Immature natural killer cell (primary cell): ENCODE measurements around the gene ABHD16B. TPM values are rescaled to one million over a fixed set of nuclear protein-coding genes. Genes with fewer than 3 reads are reported as not detected.

Experiments used
- DNase-seq, 3 donors: peaks; one replicate each; pipeline ENCODE4 v3.0.0; 2022; ENCODE audit warnings: mixed read lengths in 1 of 3
- H3K27ac Mint-ChIP-seq, 6 donors: one replicate each; pipeline ENCODE4 v1.8.0; 2020; ENCODE audit warnings: mixed read lengths in 6 of 6, mild to moderate bottlenecking in 5 of 6, inconsistent platforms in 4 of 6, moderate library complexity in 3 of 6
- H3K27me3 Mint-ChIP-seq, 3 donors: one replicate each; pipeline ENCODE4 v1.8.0; 2020 to 2021; ENCODE audit warnings: low read depth in 3 of 3, mild to moderate bottlenecking in 3 of 3, mixed read lengths in 3 of 3, moderate library complexity in 3 of 3, inconsistent platforms in 1 of 3
- H3K36me3 Mint-ChIP-seq, 3 donors: one replicate each; pipeline ENCODE4 v1.8.0; 2020; ENCODE audit warnings: mixed read lengths in 3 of 3, inconsistent platforms in 2 of 3, mild to moderate bottlenecking in 2 of 3
- H3K4me1 Mint-ChIP-seq, 2 donors: one replicate each; pipeline ENCODE4 v1.8.0; 2020; ENCODE audit warnings: inconsistent platforms in 2 of 2, mild to moderate bottlenecking in 2 of 2, mixed read lengths in 2 of 2, moderate library complexity in 1 of 2
- H3K4me3 Mint-ChIP-seq, 5 donors: one replicate each; pipeline ENCODE4 v1.8.0; 2020; ENCODE audit warnings: mild to moderate bottlenecking in 5 of 5, mixed read lengths in 5 of 5, inconsistent platforms in 3 of 5, moderate library complexity in 3 of 5
- H3K9me3 Mint-ChIP-seq, 6 donors: one replicate each; pipeline ENCODE4 v1.8.0; 2020; ENCODE audit warnings: mild to moderate bottlenecking in 6 of 6, mixed read lengths in 6 of 6, inconsistent platforms in 4 of 6, moderate library complexity in 3 of 6
- polyA plus RNA-seq, 3 donors: library from polyadenylated mRNA; unstranded; fragments of 300-500 nt; fragmentation: Illumina TruSeq; gene quantifications; one replicate each; pipeline ENCODE4 v1.2.3, GENCODE V29; 2021

Gene ABHD16B
- polyA plus RNA-seq, 3 donors from 2014 or later: 0.34 TPM; not detected in 2

DNA sequence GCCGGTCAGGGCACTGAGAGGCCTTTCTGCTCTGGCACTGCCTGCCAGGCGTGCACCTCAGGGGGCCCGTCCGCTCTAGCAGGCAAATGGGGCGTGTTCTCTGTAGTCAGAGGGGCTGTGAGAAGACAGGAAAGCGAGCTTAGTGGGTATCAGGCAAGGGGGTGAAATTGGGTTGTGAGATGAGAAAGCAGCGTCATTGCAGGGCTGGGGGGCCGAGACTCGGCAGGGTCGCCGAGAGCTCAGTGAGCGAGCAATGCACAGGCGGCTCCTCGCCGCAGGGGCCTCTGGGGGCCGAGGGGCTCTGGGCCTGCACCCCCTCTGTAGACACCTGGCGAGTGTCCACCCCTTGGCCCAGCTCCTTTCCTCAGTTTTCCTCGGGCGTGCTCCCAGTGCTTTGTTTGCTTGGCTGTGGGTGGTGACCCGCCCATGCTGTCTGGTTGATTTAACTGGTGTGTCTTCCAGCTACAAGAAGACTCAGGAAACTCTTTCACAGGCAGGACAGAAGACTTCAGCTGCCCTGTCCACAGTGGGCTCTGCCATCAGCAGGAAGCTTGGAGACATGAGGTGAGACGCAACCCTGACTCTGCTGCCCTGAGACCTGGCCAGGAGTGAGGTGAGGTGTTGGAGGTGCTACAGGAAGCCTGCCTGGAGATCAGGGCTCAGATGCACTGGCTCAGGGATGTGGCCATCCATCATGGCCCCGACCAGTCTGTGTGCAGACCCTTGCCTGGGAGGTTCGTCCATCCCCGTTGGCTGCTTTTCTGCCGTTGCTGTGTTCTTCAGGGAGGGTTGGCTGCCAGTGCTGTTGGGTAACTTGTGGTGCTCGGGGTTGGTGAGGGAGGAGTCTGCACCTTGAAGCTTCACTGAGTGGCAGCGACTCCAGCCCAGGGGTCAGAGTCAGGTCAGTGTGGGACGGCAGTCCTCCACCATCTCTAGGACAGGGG is 21.2 kb downstream of the ABHD16B start:
- Mint-ChIP-seq H3K9me3 (no peaks in the 10 kb centered on the region), H3K4me1 (peaks cover 6 to 11% of the 10 kb centered on the region in 2 donors)
- DNase-seq: no peak

GRCh38 chr20:63883201-63883593 is 21.9 kb downstream of the ABHD16B start:
- no peak for DNase-seq
- H3K27ac Mint-ChIP-seq: no peak overlapping the region
- H3K27me3 Mint-ChIP-seq: peaks cover 2% of the 10 kb centered on the region in 3 donors
- H3K4me3 Mint-ChIP-seq: no peak overlapping the region
- peaks cover 3 to 6% (median 3%) of the 10 kb centered on the region in 3 donors for H3K36me3 Mint-ChIP-seq
- no peaks in the 10 kb centered on the region for H3K9me3 Mint-ChIP-seq
- peaks cover 6 to 11% of the 10 kb centered on the region in 2 donors for H3K4me1 Mint-ChIP-seq

More for the DNA sequence above, 21.2 kb downstream of the ABHD16B start:
- Mint-ChIP-seq H3K27ac (no peak overlapping the region), H3K27me3 (peaks cover 2% of the 10 kb centered on the region in 3 donors), H3K4me3 (no peak overlapping the region), H3K36me3 (peaks cover 2 to 5% (median 3%) of the 10 kb centered on the region in 3 donors)

GRCh38 chr20:63884506-63885263 is 23.4 kb downstream of the ABHD16B start:
- Mint-ChIP-seq H3K4me1 (peaks cover 6 to 11% of the 10 kb centered on the region in 2 donors), H3K36me3 (peaks cover 3 to 10% (median 3%) of the 10 kb centered on the region in 3 donors), H3K27me3 (peaks cover 0 to 2% (median 2%) of the 10 kb centered on the region in 3 donors), H3K9me3 (no peaks in the 10 kb centered on the region), H3K27ac (peak overlapping the region in 5 of 6 donors; percentile 35 to 57 (median 46)), H3K4me3 (no peak overlapping the region)
- peak; percentile 23 to 43 (median 35) for DNase-seq

GRCh38 chr20:63885264-63886053 is 24.2 kb downstream of the ABHD16B start:
- H3K4me1 Mint-ChIP-seq: peaks cover 6 to 11% of the 10 kb centered on the region in 2 donors
- peaks cover 3 to 16% (median 8%) of the 10 kb centered on the region in 3 donors for H3K36me3 Mint-ChIP-seq
- no peak overlapping the region for H3K27ac Mint-ChIP-seq
- DNase-seq: no peak
- no peak overlapping the region for H3K4me3 Mint-ChIP-seq
- H3K9me3 Mint-ChIP-seq: no peaks in the 10 kb centered on the region
- H3K27me3 Mint-ChIP-seq: peaks cover 0 to 2% (median 2%) of the 10 kb centered on the region in 3 donors

- H3K36me3 Mint-ChIP-seq: peaks cover 3 to 16% (median 8%) of the 10 kb centered on the region in 3 donors
- no peak overlapping the region for H3K4me3 Mint-ChIP-seq
- peaks cover 0 to 2% (median 2%) of the 10 kb centered on the region in 3 donors for H3K27me3 Mint-ChIP-seq
- H3K27ac Mint-ChIP-seq: no peak overlapping the region
- H3K4me1 Mint-ChIP-seq: peaks cover 6 to 11% of the 10 kb centered on the region in 2 donors
- no peaks in the 10 kb centered on the region for H3K9me3 Mint-ChIP-seq
- no peak for DNase-seq
Observed at GRCh38 chr20:63886054-63886419, 24.7 kb downstream of the ABHD16B start.

DNA sequence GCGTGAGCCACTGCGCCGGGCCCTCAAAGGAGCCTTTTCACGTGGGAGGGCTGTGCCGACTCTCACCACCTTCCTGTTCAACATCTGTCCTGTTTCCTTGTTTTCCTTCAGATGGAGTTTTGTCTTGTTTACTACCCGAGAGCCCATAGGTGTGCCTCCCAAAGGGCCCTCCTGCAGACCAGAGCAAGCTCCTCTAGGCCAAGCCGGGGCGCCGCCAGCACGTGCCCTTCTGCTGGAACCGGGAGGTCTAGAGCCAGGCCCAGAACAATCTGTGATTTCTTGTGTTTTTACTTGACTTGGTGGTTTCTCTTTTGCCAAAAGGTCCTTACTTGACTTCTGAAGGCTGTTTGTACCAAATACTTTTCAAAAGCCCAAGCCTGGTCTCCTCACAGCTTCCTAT is 25.6 kb downstream of the ABHD16B start:
- no peak overlapping the region for H3K4me3 Mint-ChIP-seq
- H3K36me3 Mint-ChIP-seq: peaks cover 3 to 16% (median 8%) of the 10 kb centered on the region in 3 donors
- peak overlapping the region in 1 of 6 donors; percentile 47 for H3K27ac Mint-ChIP-seq
- H3K4me1 Mint-ChIP-seq: peaks cover 6 to 11% of the 10 kb centered on the region in 2 donors
- no peaks in the 10 kb centered on the region for H3K9me3 Mint-ChIP-seq
- H3K27me3 Mint-ChIP-seq: peaks cover 0 to 5% (median 2%) of the 10 kb centered on the region in 3 donors
- no peak for DNase-seq

DNA sequence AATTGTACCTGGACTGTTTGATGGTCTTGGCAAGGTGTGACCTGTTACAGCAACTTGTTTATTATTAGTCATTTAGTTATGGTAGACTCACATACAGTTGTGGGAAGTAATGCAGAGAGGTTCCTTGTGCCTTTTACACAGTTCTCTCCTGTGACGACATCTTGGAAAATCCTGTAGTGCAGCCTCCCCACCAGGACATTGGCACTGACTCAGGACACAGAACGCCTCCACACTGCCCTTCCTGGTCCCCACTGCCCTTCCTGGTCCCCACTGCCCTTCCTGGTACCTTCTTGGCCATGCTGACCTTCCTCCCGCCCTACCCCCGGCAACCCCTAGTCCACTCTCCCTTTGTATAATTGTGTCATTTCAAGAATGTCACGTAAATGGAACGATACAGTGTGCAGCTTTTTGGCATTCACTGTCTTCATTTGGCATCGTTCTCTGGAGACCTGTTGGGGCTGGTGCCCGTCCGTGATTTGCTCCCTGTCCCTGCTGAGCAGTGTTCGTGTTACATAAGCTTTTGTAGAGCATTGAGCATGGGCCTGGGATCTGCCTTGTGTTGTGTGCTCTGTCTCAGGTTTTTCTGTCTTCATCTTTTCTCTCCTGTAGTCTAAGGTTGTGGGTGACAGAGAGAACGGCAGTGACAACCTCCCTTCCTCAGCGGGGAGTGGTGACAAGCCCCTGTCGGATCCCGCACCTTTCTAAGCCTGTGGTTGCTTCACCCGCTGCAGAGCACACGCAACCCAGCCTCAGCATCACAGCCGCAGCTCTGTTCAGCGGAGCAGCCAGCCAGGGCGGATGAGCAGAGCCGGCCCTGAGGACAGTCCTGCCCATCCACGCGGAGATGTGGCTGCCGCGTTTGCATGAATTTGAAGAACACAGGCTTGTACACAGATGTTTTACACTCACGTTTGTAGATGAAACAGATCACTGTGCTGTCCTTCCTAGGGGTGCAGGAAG is 28.2 kb downstream of the ABHD16B start:
- no peak for DNase-seq
- H3K27me3 Mint-ChIP-seq: peaks cover 0 to 4% (median 0%) of the 10 kb centered on the region in 3 donors
- H3K36me3 Mint-ChIP-seq: peaks cover 3 to 16% (median 8%) of the 10 kb centered on the region in 3 donors
- peaks cover 10 to 14% of the 10 kb centered on the region in 2 donors for H3K4me1 Mint-ChIP-seq
- no peak overlapping the region for H3K4me3 Mint-ChIP-seq
- no peak overlapping the region for H3K27ac Mint-ChIP-seq
- no peaks in the 10 kb centered on the region for H3K9me3 Mint-ChIP-seq

DNA sequence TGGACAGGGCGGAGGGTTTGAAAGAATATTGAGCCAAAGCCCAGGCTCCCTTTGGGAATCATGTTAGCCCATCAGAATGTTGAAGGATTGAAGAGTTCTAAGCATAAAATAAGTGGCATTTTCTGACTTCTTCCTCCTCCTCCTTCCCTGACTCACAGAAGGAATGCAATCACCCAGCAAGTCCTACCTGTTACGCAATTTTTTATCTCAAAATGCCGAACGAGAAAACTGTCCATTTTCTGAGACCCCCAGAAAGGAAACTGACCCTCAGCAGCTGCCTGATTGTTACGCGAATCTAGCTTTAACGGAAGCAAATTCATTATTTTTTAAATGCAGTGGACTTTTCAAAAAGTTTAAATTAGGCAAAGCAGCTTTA is 28.9 kb downstream of the ABHD16B start:
- no peak overlapping the region for H3K4me3 Mint-ChIP-seq
- no peaks in the 10 kb centered on the region for H3K9me3 Mint-ChIP-seq
- no peak for DNase-seq
- H3K27me3 Mint-ChIP-seq: peaks cover 0 to 4% (median 0%) of the 10 kb centered on the region in 3 donors
- H3K27ac Mint-ChIP-seq: no peak overlapping the region
- H3K4me1 Mint-ChIP-seq: peaks cover 8 to 10% of the 10 kb centered on the region in 2 donors
- peaks cover 3 to 16% (median 8%) of the 10 kb centered on the region in 3 donors for H3K36me3 Mint-ChIP-seq

GRCh38 chr20:63890616-63891015 is 29.3 kb downstream of the ABHD16B start:
- H3K36me3 Mint-ChIP-seq: peaks cover 3 to 16% (median 8%) of the 10 kb centered on the region in 3 donors
- H3K27me3 Mint-ChIP-seq: peaks cover 1 to 4% (median 2%) of the 10 kb centered on the region in 3 donors
- DNase-seq: no peak
- H3K9me3 Mint-ChIP-seq: no peaks in the 10 kb centered on the region
- peaks cover 8 to 11% of the 10 kb centered on the region in 2 donors for H3K4me1 Mint-ChIP-seq
- H3K4me3 Mint-ChIP-seq: no peak overlapping the region
- H3K27ac Mint-ChIP-seq: no peak overlapping the region

DNA sequence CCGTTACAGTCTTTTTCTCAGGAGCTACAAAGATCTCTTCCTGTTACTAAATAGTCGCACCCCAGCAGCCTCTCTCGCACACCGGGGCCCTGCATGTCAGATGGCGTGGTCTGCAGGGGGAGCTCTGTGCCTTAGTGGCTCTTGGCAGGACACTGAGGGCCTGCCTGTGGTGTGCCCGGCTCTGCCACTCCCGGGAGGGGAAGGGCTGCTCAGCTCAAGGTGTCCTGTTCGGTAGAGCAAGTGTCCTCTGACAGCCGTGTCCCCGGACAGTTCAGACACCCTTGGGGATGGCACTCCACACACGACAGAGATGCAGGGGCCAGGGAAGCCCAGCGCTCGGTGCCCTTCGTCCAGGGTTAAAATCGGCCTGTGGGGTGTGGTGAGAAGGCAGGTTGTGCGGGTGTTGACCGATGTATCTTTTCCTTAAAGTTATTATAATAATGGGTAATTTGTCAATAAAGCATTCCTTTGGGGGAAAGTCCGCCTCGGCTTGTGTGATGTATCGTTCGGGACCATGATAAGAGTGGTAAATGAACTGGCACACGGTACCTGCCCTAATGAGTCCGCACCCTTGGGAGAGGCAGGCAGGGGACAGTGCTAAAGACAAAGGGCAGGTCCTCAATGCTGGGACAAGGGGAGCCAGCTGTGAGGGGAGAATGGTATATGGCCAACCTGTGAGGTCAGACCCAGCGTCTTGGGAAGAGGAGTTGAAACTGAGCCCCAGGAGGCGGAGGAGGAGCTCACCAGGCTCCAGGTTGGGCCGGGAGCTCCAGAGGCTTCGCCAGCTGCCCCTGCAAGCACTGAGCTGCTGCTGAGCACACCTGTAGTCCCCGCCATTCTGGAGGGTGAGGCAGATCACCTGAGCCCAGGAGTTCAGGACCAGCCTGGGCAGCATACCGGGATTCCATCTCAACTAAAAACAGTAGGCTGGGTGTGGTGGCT is 30.0 kb downstream of the ABHD16B start:
- Mint-ChIP-seq H3K36me3 (peaks cover 3 to 16% (median 8%) of the 10 kb centered on the region in 3 donors), H3K27ac (no peak overlapping the region), H3K27me3 (peaks cover 3 to 9% (median 5%) of the 10 kb centered on the region in 3 donors), H3K4me1 (peaks cover 15 to 18% of the 10 kb centered on the region in 2 donors), H3K9me3 (no peaks in the 10 kb centered on the region), H3K4me3 (no peak overlapping the region)
- DNase-seq: no peak

DNA sequence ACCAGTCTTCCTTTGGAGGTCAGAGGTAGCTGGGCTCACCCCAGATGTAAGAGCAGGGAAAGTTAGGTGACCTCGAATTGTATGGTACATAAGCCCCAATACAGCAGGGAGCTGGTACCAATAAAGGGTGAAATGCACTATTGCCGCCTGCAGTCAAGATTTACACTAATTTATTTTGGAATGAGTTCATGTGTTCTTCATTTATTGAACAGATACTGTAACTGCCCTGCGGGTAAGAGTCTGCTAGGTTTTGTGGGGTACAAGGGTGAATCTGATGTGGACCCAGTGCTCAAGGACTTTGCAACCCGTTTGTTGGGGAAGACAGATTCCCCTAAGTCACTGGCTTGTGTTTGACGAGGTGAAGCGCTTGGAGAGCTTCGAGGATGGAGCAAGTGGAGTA is 31.1 kb downstream of the ABHD16B start:
- Mint-ChIP-seq H3K27me3 (peaks cover 3 to 9% (median 8%) of the 10 kb centered on the region in 3 donors), H3K4me3 (no peak overlapping the region), H3K9me3 (no peaks in the 10 kb centered on the region)

More for the DNA sequence above, 31.1 kb downstream of the ABHD16B start:
- Mint-ChIP-seq H3K27ac (peak overlapping the region in 2 of 6 donors; percentile 15 to 83), H3K4me1 (peaks cover 25 to 29% of the 10 kb centered on the region in 2 donors), H3K36me3 (peaks cover 0 to 12% (median 7%) of the 10 kb centered on the region in 3 donors)
- no peak for DNase-seq
